ENCODE data around the gene GGTA1.

The GGTA1 gene

DNA sequence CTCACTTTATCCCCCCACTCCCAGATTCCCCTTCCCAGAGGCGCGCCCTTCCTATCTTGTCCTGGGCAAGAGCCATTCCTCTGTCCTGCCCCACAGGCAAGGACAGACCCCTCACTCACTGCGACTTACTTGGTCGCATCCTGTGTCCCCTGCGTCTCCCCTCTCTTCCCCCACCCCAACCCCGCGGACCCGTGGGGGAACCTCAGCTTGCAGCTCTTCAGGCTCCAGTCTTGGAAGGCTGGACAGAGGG, 542 bp downstream of the GGTA1 start:
- DNase-seq (ENCODE audit: low spot score): no peak

DNA sequence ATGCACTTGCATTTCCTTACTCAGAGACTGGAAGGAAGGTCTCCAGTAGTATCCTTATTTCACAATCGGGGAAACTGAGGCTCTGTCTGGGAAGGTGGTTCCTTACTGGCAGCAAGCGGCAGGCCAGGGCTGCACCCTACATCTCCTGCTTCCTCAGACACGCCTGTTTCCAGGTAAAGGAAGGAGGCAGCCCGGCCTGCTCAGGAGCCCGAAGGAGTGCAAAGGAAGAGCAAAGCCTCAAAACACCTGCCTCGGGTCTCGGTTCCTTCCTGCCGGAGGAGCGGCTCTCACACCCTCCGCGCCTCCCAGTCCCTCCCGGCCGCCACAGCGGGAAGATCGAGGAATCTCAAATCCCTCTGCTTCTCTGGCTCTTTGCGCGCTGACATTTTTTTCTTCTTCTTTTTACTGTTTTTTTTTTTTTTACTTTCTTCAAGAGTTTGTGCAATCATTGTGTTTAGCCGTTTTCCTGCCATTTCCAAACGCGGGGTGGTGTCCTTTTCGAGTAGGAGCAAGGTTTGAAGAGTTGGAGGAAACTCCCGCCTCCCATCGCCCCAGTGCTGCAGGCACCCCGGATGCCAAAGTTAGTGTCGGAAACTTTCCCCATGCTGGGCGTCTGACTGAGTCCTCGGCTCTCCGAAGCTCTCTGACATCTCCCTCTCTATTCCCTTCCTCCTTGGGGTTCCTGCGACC, 1.0 kb downstream of the GGTA1 start:
- DNase-seq (ENCODE audit: low spot score): peak; percentile 36

DNA sequence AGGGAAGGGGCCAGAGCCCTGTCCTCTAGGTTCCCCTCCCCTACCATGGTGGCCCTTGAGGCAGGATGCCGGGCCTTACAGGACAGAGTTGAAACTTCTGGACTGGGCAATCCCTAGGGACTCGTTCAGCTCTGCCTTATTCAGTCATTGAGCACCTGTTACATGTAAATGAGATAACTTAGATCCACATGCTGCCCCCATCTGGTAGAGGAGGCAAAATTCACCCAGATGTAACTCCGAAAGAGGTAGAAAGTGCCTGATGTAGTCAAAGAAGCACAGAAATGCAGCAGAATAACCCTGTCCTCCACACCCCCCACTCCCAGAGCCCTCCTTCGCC, 1.5 kb downstream of the GGTA1 start:
- peak; percentile 90 for DNase-seq (ENCODE audit: low spot score)

DNA sequence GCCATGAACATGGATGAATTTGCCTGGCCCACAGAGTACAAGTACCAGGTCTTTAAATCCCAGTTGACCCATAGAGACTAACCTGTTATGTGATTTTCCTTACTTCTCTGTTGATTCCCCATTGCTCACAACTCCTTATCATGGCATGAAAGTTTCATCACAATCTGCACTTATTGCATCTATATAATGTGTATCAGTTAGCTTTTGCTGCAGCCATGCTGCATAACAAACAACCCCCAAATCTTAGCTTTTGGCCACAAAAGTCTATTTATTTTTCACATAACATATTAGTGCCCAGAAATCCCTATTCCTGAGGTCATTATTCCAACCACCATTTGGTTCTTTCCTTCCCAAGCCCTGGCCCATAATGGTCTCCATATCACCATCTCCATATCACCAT, 3.7 kb downstream of the GGTA1 start:
- no peak for DNase-seq (ENCODE audit: low spot score)

DNA sequence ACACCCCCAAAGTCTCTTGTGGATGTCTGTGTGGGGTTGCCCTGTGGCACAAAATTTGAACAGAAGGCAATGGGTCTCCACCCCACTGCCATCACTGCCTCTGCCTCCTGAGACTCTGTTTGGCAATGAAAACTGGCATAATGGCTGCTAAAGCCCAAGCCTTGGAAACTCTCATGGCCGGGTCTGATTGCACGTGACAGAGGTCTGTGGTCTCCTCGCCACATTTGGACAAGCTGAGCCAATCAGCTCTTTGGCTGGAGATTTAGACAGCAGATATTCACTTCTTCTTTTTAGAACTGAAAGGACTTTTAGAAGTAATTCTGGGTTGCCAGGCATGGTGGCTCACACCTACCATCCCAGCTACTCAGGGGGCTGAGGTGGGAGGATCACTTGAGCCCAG, 5.5 kb downstream of the GGTA1 start:
- no peak for DNase-seq (ENCODE audit: low spot score)

GRCh38 chr9:121491111-121491510, 8.5 kb downstream of the GGTA1 start:
- no peak for DNase-seq (ENCODE audit: low spot score)

DNA sequence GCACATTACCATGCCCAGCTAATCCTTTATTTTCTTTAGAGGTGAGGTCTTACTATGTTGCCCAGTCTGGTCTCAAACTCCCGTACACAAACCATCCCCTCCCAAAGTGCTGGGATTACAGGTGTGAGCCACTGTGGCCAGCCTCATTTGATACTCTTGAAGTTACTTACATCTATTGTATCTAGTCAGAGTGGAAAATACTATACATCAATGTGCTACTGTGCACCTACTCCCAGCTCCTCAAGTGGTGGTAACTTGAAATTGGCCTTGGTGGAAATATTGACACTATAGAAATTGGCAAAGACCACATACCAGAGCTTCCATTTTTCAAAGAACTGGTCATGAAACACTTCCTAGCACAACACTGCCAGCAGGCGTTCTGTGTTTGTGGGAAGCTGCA, 10.3 kb downstream of the GGTA1 start:
- no peak for DNase-seq (ENCODE audit: low spot score)

- DNase-seq (ENCODE audit: low spot score): no peak
These were observed 13.6 kb downstream of the GGTA1 start for GRCh38 chr9:121486043-121486442.

- DNase-seq (ENCODE audit: low spot score): no peak
These were observed 14.0 kb downstream of the GGTA1 start for GRCh38 chr9:121485623-121486022.

DNA sequence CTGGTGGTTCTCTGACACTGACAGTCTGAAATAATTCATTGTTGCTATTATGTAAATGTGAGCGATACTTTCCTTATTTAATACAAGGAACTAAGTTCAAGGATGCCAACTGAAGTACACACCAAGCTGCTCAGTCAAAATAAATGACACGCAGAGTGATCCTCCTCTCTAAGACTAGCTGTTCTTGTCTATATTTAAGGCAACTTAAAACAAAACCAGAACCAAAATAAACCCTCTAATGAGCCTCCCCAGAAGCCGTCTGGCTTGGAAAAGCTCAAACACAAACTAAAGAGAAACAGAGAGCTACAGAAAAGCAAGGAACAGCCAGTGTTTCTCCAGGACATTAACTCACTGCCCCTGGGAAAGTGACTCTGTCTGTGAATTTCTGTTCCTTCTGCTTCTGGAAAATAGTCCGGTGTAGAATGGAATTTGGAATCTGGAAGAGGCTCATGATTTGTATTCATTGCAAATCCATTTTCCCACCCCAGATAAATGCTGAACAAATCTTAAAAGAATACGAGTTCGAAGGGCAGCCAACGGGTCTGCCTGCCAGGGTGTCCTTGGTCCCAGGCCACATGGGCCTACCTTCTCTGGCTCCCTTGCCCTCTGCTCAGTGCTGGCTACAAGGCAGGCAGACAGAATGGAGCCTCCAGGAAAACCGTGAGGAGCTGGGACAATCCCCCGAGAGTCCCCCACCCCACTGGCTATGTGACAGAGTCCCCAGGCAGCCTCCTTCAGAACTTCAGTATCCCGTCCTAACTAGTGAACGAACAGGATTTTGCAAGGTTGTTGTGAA, 14.8 kb downstream of the GGTA1 start:
- no peak for DNase-seq (ENCODE audit: low spot score)

GRCh38 chr9:121483473-121484031, 16.1 kb downstream of the GGTA1 start:
- no peak for DNase-seq (ENCODE audit: low spot score)

- DNase-seq (ENCODE audit: low spot score): peak; percentile 54
These were observed 16.6 kb downstream of the GGTA1 start for GRCh38 chr9:121483049-121483448.

- no peak for DNase-seq (ENCODE audit: low spot score)
These were observed 20.6 kb downstream of the GGTA1 start for GRCh38 chr9:121478816-121479676.

DNA sequence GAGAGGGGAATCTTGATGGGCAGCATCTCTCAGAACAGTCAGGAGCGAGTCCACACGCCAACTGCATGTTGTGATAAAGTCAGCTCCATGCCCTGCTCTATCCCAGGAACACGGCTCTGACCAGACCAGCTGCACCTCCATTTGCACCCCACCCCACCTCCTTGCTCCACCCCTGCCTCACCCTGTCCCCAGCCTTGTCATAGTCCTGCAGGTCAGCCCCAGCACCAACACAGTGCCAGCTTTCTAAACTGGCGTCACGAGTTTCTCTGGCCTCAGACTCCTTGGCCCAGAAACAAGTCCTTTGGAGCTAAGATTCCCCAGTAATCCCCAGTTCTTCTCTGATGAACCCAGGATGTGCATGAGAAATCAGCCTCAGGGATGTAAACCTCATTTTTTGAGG, 23.5 kb downstream of the GGTA1 start:
- DNase-seq (ENCODE audit: low spot score): no peak

- DNase-seq (ENCODE audit: low spot score): no peak
These were observed 25.3 kb downstream of the GGTA1 start for GRCh38 chr9:121474231-121474947.

GRCh38 chr9:121473229-121473628, 26.4 kb downstream of the GGTA1 start:
- no peak for DNase-seq (ENCODE audit: low spot score)

GRCh38 chr9:121472446-121472845, 27.2 kb downstream of the GGTA1 start:
- no peak for DNase-seq (ENCODE audit: low spot score)

DNA sequence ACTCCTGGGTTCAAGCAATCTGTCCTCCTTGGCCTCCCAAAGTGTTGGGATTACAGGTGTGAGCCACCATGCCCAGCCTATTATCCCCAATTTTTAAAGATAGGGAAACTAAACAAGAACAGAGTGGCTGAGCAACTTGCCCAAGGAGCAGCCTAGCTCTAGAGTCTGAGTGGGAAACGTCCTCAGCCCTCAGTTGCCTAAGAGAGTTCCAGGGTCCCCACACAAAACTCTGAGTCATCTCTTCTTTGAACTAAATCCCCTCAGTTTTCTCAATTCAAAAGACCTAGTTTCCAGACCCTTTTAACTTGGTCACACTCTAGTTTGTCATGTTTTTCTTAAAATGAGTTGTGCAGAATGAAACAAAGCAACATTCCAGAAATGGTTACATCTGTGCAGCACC, 33.5 kb downstream of the GGTA1 start:
- DNase-seq (ENCODE audit: low spot score): no peak

DNA sequence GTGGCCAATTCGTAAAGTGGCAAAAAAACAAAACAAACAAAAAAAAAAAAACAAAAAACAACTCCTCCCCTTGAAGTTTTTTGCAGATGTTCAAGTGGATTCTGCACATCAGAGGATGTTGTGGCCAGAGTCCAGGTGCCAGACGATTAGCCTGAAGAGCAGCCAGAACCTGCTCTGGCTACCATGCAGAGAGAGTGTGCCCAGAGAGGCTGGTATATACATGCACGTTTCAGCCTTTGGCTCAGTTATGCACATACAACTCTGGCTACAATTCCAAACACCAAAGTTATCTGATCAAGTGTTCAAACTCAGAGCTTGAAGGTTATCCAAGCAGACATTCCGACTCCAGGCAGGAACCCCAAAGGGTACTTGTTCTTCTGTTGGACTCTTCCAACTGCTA, 34.7 kb downstream of the GGTA1 start:
- no peak for DNase-seq (ENCODE audit: low spot score)

DNA sequence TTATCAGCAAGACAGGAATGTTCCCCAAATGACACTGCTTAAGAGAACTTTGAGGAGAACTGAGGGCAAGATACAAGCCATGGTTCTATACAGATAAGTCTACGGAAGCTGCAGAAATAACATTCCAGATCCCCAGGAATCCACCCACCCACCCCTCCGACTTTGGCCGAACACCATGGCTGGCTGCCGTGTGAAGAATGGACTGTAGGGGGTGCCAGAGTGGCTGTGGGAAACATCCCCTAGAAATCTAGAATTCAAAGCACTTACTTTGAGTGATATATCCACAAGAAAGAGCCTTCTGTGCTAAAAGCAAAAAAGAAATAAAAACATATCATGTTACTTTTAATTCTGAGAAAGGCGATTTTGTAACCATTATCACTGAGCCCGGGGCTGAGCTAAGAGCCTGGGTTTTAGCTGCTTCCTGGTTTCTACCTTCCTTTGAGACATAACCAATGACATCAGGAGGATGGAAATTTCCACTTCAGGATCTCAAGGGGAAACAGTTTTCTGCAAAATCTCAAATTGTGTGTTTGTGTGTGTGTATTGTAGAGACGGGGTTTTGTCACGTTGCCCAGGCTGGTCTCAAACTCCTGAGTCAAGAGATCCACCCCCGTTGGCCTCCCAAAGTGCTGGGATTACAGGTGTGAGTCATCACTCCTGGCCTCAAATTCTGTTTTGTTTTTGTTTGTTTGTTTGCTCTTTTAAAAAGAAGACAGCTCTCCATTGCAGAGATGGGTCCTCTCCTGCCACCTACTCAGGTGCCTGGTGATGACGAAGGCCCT, 36.4 kb downstream of the GGTA1 start:
- no peak for DNase-seq (ENCODE audit: low spot score)

GRCh38 chr9:121459513-121459912, 40.1 kb downstream of the GGTA1 start:
- DNase-seq (ENCODE audit: low spot score): no peak

All from SW480 (cell line).